ENCODE data around the gene TRIM56. TPM values are rescaled to one million over a fixed set of nuclear protein-coding genes. Genes with fewer than 3 reads are reported as not detected.
A peak's percentile ranks its signal among the peaks of the same experiment; 100 is the strongest.

Gene TRIM56
- total and polyA plus RNA-seq, 2 of the 13 experiments (the other 11 are each of a cell fraction or from before 2014, with no cell fraction given): 3.2 to 7.1 TPM

DNA sequence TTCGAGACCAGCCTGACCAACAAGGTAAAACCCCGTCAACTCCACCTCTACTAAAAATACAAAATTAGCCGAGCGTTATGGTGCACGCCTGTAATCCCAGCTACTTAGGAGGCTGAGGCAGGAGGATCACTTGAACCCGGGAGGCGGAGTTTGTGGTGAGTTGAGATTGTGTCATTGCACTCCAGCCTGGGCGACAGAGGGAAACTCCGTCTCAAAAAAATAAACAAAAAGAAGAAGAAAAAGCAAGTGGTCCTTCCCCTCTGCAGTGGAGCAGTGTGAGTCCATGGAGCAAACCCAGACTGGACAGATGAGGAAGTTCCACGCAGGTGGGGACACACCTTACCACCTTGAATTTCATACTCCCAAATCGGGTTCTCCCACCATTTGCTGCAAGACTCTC lies 28.6 kb downstream of the TRIM56 start:
- Histone ChIP-seq H3K4me3 (replicated peaks in 1 of 3; ENCODE audit: insufficient read depth in 1 of 3, low read depth in 2 of 3, low read length in 3 of 3) (no peak overlapping the region), H3K4me1 (ENCODE audit: insufficient read depth, low read length) (peaks cover 69% of the 10 kb centered on the region), H3K27ac (ENCODE audit: extremely low read length, insufficient read depth, low read length) (no peak overlapping the region), H3K36me3 (replicated peaks in 1 of 2; ENCODE audit: control insufficient read depth in 1 of 2, insufficient read depth in 2 of 2, low read length in 2 of 2) (no peaks in the 10 kb centered on the region), H2AFZ (ENCODE audit: low read length) (no peak overlapping the region), H3K79me2 (ENCODE audit: insufficient read depth, low read length) (no peaks in the 10 kb centered on the region), H4K20me1 (ENCODE audit: insufficient read depth, low read length) (no peaks in the 10 kb centered on the region), H3K4me2 (ENCODE audit: low read depth, low read length) (no peak overlapping the region), H3K9me3 (ENCODE audit: low read length) (no peaks in the 10 kb centered on the region), H3K27me3 (ENCODE audit: control insufficient read depth in 1 of 2, insufficient read depth in 2 of 2, low read length in 2 of 2) (0 out of 5 replicates have a peak, but pooled peaks cover 0 to 3% of the 10 kb centered on the region in 2 experiments), H3K9ac (ENCODE audit: insufficient read depth, low read depth, low read length) (no peak overlapping the region)
- TF ChIP-seq PHF8 (CRISPR knock-in tag; IDR thresholded peaks at IDR 0.05) (no peak), ZNF441 (CRISPR knock-in tag; IDR thresholded peaks at IDR 0.05; ENCODE audit: borderline replicate concordance) (peak; percentile 90), ZNF770 (CRISPR knock-in tag; IDR thresholded peaks at IDR 0.05) (0 out of 2 replicates have a peak, but pooled peaks have one; percentile 18), ZKSCAN8 (CRISPR knock-in tag; IDR thresholded peaks at IDR 0.05; ENCODE audit: borderline replicate concordance) (no peak)
- ATAC-seq (no peak), DNase-seq (ENCODE audit: low spot score) (no peak), FAIRE-seq (no peak)
- ChIA-PET CTCF (ENCODE audit: low intra/inter-chr PET ratio, low total read pairs) (no interaction called here), POLR2A (interaction anchor here (1.5 to 3.8 kb wide), 2 partner anchors 9 to 11 kb away, joined by 4 to 26 read pairs; no protein-coding TSS in a partner anchor)
- intact Hi-C loops (cut with micrococcal nuclease; ENCODE audit: unreplicated experiment) (no loop called here), in situ Hi-C loops (cut with HindIII; ENCODE audit: extremely low pct_ligation_motif_present, low pct_unique_long_range_greater_than_20kb) (no loop called here)
- BruUV-seq (replicated peaks): no TSS peak
- WGBS (ENCODE audit: low lambda C conversion rate): 58% methylated on average over 10 of the region's 11 CpGs

- no peak overlapping the region for H3K4me2 ChIP-seq (ENCODE audit: low read depth, low read length)
- ChIA-PET CTCF (ENCODE audit: low intra/inter-chr PET ratio, low total read pairs) (no interaction called here), POLR2A (interaction anchor here (1.5 to 3.8 kb wide), 2 partner anchors 8 to 10 kb away, joined by 4 to 26 read pairs; no protein-coding TSS in a partner anchor)
- BruUV-seq (replicated peaks): no TSS peak
- 24% methylated on average over 8 of the region's 8 CpGs for WGBS (ENCODE audit: low lambda C conversion rate)
- no peaks in the 10 kb centered on the region for H3K36me3 ChIP-seq (replicated peaks in 1 of 2; ENCODE audit: control insufficient read depth in 1 of 2, insufficient read depth in 2 of 2, low read length in 2 of 2)
- FAIRE-seq (no peak), ATAC-seq (no peak), DNase-seq (ENCODE audit: low spot score) (no peak)
- H3K9me3 ChIP-seq (ENCODE audit: low read length): no peaks in the 10 kb centered on the region
- 0 out of 5 replicates have a peak, but pooled peaks cover 0 to 3% of the 10 kb centered on the region in 2 experiments for H3K27me3 ChIP-seq (ENCODE audit: control insufficient read depth in 1 of 2, insufficient read depth in 2 of 2, low read length in 2 of 2)
- H4K20me1 ChIP-seq (ENCODE audit: insufficient read depth, low read length): no peaks in the 10 kb centered on the region
- in situ Hi-C loops (cut with HindIII; ENCODE audit: extremely low pct_ligation_motif_present, low pct_unique_long_range_greater_than_20kb) (no loop called here), intact Hi-C loops (cut with micrococcal nuclease; ENCODE audit: unreplicated experiment) (no loop called here)
- TF ChIP-seq RCOR2 (CRISPR knock-in tag; IDR thresholded peaks at IDR 0.05): no peak
- TF ChIP-seq, protein P1, sequence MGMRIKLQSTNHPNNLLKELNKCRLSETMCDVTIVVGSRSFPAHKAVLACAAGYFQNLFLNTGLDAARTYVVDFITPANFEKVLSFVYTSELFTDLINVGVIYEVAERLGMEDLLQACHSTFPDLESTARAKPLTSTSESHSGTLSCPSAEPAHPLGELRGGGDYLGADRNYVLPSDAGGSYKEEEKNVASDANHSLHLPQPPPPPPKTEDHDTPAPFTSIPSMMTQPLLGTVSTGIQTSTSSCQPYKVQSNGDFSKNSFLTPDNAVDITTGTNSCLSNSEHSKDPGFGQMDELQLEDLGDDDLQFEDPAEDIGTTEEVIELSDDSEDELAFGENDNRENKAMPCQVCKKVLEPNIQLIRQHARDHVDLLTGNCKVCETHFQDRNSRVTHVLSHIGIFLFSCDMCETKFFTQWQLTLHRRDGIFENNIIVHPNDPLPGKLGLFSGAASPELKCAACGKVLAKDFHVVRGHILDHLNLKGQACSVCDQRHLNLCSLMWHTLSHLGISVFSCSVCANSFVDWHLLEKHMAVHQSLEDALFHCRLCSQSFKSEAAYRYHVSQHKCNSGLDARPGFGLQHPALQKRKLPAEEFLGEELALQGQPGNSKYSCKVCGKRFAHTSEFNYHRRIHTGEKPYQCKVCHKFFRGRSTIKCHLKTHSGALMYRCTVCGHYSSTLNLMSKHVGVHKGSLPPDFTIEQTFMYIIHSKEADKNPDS (CRISPR knock-in tag; IDR thresholded peaks at IDR 0.05): no peak
- TF ChIP-seq, protein P2, sequence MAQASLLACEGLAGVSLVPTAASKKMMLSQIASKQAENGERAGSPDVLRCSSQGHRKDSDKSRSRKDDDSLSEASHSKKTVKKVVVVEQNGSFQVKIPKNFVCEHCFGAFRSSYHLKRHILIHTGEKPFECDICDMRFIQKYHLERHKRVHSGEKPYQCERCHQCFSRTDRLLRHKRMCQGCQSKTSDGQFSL (CRISPR knock-in tag; IDR thresholded peaks at IDR 0.05): no peak
- no peak for TF ChIP-seq MAFG (CRISPR knock-in tag; IDR thresholded peaks at IDR 0.05)
- TF ChIP-seq CAMTA2 (CRISPR knock-in tag; IDR thresholded peaks at IDR 0.05; ENCODE audit: borderline replicate concordance): no peak
- no peak for TF ChIP-seq ZNF260 (CRISPR knock-in tag; IDR thresholded peaks at IDR 0.05; ENCODE audit: borderline replicate concordance, low read depth)
- no peak for TF ChIP-seq SATB2 (CRISPR knock-in tag; IDR thresholded peaks at IDR 0.05)
- no peak for TF ChIP-seq ZFYVE20 (CRISPR knock-in tag; IDR thresholded peaks at IDR 0.05; ENCODE audit: borderline replicate concordance, low read depth)
- no peak for TF ChIP-seq ZNF143 (CRISPR knock-in tag; IDR thresholded peaks at IDR 0.05)
- no peak for TF ChIP-seq ZNF746 (CRISPR knock-in tag; IDR thresholded peaks at IDR 0.05)
- TF ChIP-seq ZFP1 (CRISPR knock-in tag; IDR thresholded peaks at IDR 0.05): no peak
- H2AFZ ChIP-seq (ENCODE audit: low read length): no peak overlapping the region
- H3K9ac ChIP-seq (ENCODE audit: insufficient read depth, low read depth, low read length): no peak overlapping the region
- H3K4me3 ChIP-seq (replicated peaks in 1 of 3; ENCODE audit: insufficient read depth in 1 of 3, low read depth in 2 of 3, low read length in 3 of 3): no peak overlapping the region
- H3K27ac ChIP-seq (ENCODE audit: extremely low read length, insufficient read depth, low read length): no peak overlapping the region
- H3K79me2 ChIP-seq (ENCODE audit: insufficient read depth, low read length): no peaks in the 10 kb centered on the region
- H3K4me1 ChIP-seq (ENCODE audit: insufficient read depth, low read length): peaks cover 65% of the 10 kb centered on the region
Observed at GRCh38 chr7:101114492-101114891, 29.2 kb downstream of the TRIM56 start.
